ENCODE results near the gene STUM. TPM values are rescaled to one million over a fixed set of nuclear protein-coding genes. Genes with fewer than 3 reads are reported as not detected.

The STUM gene
- total RNA-seq, 1 experiment from 2014 or later: 0.11 TPM

DNA sequence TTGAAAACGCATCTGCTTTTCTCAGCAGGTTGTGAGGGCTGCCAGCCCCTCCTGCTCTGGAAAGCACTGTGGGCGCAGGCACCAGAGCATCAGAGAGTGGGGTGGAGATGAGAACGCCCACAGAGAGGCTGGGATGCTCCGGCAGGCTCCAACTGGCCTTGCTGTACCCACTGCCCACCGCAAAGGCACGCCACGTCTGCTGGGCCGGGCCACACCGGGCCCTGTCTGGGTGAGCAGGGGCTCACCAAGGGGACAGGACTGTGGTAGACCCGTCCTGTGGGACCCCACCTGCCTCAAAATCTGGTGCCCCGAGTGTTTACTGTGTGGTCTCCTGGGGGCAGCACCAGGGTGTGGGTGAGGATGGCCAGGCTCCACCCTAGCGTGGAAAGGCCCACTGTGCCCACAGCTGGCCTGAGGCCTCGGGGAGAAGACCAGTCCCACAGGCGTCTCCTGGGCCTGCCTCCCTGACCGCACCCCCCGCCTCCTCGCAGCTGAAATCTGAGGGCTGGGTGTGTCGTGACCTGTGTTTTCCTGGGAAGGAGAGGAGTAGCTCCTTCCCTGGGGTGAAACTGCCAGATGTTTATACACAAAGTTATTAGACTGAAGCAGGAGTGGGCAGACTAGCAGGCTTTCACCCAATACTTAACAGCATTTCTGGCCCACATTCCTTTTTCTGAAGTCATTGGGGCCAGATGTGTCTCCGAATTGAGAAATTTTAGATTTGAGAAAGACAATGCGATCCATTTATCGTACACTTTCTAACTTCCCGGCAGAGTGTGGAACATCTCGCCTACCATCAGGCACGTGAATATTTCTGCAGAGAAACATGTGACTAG lies 53.8 kb downstream of the STUM start:
- no peaks in the 10 kb centered on the region for H3K36me3 Mint-ChIP-seq (ENCODE audit: insufficient read depth in 1 of 3, low read depth in 3 of 3)
- peaks cover 21 to 41% of the 10 kb centered on the region in 2 experiments for H3K4me1 Mint-ChIP-seq
- Histone ChIP-seq H3K4me2 (ENCODE audit: insufficient read depth, insufficient read length, low read length) (no peak overlapping the region), H3K27ac (ENCODE audit: insufficient read length, low read depth, low read length) (no peak overlapping the region), H3K4me1 (ENCODE audit: insufficient read depth, low read length) (no peaks in the 10 kb centered on the region; the same call in 1 of the 2 replicates), H2BK20ac (ENCODE audit: low read depth, low read length, poor library complexity, severe bottlenecking) (no peak overlapping the region), H3K4ac (ENCODE audit: low read depth, low read length) (no peak overlapping the region), H4K91ac (ENCODE audit: insufficient read length, low read depth, low read length) (no peak overlapping the region), H4K5ac (ENCODE audit: insufficient read length, low read depth, low read length) (no peak overlapping the region), H2AK5ac (ENCODE audit: insufficient read length, low read length) (no peak overlapping the region), H2BK5ac (ENCODE audit: insufficient read length, low read length) (no peak overlapping the region), H2BK12ac (ENCODE audit: insufficient read length, low read depth, low read length) (no peak overlapping the region), H3K56ac (ENCODE audit: insufficient read length, low read depth, low read length) (no peak overlapping the region), H4K20me1 (ENCODE audit: control insufficient read depth, insufficient read depth, insufficient read length) (no peaks in the 10 kb centered on the region), H2BK120ac (ENCODE audit: low read depth, low read length, poor library complexity, severe bottlenecking) (no peak overlapping the region), H3K23me2 (ENCODE audit: insufficient read length, low read depth, low read length, poor library complexity, severe bottlenecking) (no peaks in the 10 kb centered on the region), H3K23ac (ENCODE audit: insufficient read length, low read depth, low read length) (no peak overlapping the region), H3K18ac (ENCODE audit: insufficient read length, low read depth, low read length) (no peak overlapping the region), H3K79me2 (ENCODE audit: insufficient read depth, low read length) (no peaks in the 10 kb centered on the region), H3K27me3 (ENCODE audit: insufficient read depth, low read length) (no peaks in the 10 kb centered on the region), H3K9me3 (ENCODE audit: control insufficient read depth, low read depth, low read length) (no peaks in the 10 kb centered on the region), H2AFZ (ENCODE audit: low read length) (no peak overlapping the region), H3K14ac (ENCODE audit: insufficient read depth, low read length) (no peak overlapping the region), H2BK15ac (ENCODE audit: low read depth, low read length) (no peak overlapping the region), H3K79me1 (ENCODE audit: insufficient read depth, low read depth, low read length, poor library complexity, severe bottlenecking) (no peaks in the 10 kb centered on the region), H3T11ph (ENCODE audit: low read length) (no peak overlapping the region), H4K8ac (replicated peaks; ENCODE audit: insufficient read length, low read depth, low read length) (no peak overlapping the region), H3K9ac (ENCODE audit: extremely low read depth, insufficient read length, low read length) (no peak overlapping the region)
- peaks cover 1% of the 10 kb centered on the region for H3K27me3 Mint-ChIP-seq (ENCODE audit: low read depth)
- TF ChIP-seq CTCF (conservative IDR thresholded peaks at IDR 0.05): no peak
- H3K9me3 Mint-ChIP-seq: no peaks in the 10 kb centered on the region
- no peak for DNase-seq
- no CpG with 5 or more reads among the region's 24 CpGs for WGBS (ENCODE audit: extremely low coverage, insufficient read length, low lambda C conversion rate)
- H3K27ac Mint-ChIP-seq: no peak overlapping the region
- H3K4me3 Mint-ChIP-seq: no peak overlapping the region

All from H9 (cell line).